Duodenal mucosa (tissue), 2 donors: ENCODE measurements around the gene CIDEB.

Source experiments
- H3K27ac ChIP-seq: one replicate; pipeline ENCODE4 v1.7.0; 2013; ENCODE audit warnings: low read depth, low read length
- H3K27me3 ChIP-seq, 2 donors: one replicate each; pipeline ENCODE4 v1.7.0; 2013; ENCODE audit warnings: low read length in 2 of 2, control low read depth in 1 of 2; ENCODE audit not compliant: insufficient read depth in 2 of 2, control insufficient read depth in 1 of 2
- H3K36me3 ChIP-seq, 2 donors: one replicate each; pipeline ENCODE4 v1.7.0; 2013; ENCODE audit warnings: low read length in 2 of 2, control low read depth in 1 of 2; ENCODE audit not compliant: insufficient read depth in 2 of 2, control insufficient read depth in 1 of 2
- H3K4me1 ChIP-seq, 2 donors: one replicate each; pipeline ENCODE4 v1.7.0; 2013; ENCODE audit warnings: low read length in 2 of 2, control low read depth in 1 of 2; ENCODE audit not compliant: insufficient read depth in 2 of 2, control insufficient read depth in 1 of 2
- H3K4me3 ChIP-seq, 2 donors: one replicate each; pipeline ENCODE4 v1.7.0; 2013; ENCODE audit warnings: low read length in 2 of 2, low read depth in 1 of 2
- H3K9ac ChIP-seq, 2 donors: one replicate each; pipeline ENCODE4 v1.7.0; 2013; ENCODE audit warnings: low read length in 2 of 2, low read depth in 1 of 2
- H3K9me3 ChIP-seq, 2 donors: one replicate each; pipeline ENCODE4 v1.7.0; 2013; ENCODE audit warnings: low read length in 2 of 2, control low read depth in 1 of 2; ENCODE audit not compliant: control insufficient read depth in 1 of 2

The CIDEB gene

DNA sequence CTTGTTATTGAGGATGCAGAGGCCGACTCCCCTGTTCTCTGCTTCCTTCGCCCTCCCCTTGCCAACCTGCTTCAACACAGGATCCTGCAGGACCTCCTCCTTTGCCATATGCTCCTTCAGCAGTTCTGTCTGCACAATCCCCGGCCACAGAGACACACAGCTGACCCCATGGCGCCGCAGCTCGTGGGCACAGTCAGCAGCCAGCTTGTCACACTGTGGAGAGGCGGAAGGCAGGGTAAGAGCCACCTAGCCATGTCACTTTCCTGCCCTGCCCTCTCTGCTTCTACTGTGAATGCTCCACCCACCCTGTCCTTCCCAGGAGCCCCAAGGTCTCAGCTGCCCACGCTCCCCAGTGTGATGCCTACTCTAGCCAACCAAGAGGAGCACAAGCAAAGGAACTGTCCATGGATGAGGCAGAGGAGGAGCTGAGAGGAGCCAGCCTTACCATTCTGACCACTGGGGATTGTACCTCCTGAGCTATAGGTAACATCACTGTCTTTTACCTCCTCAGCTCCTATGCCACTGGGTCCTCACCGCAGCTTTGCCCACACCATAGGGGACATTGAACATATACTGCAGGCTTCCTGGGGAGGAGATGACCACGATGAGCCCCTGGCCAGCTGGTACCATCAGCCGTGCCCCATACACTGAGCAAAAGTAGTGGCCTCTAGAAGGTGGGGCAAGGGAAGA, 15.5 kb downstream of the CIDEB start:
- Histone ChIP-seq H3K27me3 (no peaks in the 10 kb centered on the region), H3K9ac (no peak overlapping the region), H3K4me3 (no peak overlapping the region), H3K9me3 (no peaks in the 10 kb centered on the region), H3K4me1 (peaks cover 7 to 9% of the 10 kb centered on the region in 2 donors), H3K36me3 (peaks cover 40 to 54% of the 10 kb centered on the region in 2 donors), H3K27ac (no peak overlapping the region)

DNA sequence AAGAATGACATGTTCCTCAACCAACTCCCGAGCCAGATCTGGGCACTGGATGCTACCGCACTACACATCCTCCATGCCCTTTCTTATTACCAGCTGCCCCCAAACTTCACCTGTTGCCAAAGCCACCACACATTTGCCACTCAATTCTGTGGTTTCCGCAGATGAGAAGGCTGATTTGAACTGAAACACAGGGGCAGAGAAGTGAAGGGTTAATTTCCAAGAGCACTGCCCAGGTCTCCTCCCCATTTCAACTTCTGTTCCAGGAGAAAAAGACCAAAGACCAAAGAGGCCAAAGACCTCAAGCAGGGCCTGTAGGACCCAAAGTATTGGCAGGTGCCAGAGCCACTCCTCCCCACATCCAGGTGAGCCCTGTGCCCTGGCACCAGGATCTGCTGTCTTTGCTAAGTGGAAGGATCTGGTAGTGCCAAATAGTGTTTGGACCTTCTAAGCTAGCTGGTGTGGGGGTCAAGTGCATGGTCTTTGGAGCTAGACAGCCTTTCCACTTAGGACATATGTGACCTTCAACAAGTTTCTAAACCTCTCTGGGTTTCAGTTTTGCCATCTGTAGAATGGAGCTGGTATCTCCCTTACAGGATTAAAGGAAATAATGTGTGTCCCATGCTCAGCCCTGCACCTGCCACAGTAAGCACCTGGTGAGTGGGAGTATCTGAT, 16.2 kb downstream of the CIDEB start:
- Histone ChIP-seq H3K27me3 (no peaks in the 10 kb centered on the region), H3K36me3 (peaks cover 38 to 51% of the 10 kb centered on the region in 2 donors), H3K4me1 (peaks cover under 1 to 2% of the 10 kb centered on the region in 2 donors), H3K9ac (no peak overlapping the region), H3K9me3 (no peaks in the 10 kb centered on the region), H3K27ac (no peak overlapping the region), H3K4me3 (no peak overlapping the region)

DNA sequence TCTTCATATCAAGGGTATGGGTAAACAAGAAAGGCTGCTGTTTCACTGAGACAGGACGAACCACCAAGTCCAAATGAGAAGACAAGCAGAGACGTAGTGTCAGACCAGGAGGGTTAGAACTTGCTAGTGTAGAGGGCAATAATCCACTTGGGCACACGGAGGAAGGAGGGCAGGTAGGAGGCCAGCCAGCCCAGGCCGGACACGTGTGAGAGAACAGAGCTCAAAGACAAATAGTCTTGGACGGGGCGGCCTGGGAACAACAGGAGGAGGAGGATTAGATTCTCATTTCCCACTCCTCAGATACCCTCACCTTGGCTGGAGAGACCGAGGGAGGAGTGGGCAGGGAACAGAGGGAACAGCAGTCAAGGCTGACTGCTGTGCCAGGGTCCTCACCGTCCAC, 17.0 kb downstream of the CIDEB start:
- H3K36me3 ChIP-seq: peaks cover 31 to 43% of the 10 kb centered on the region in 2 donors

DNA sequence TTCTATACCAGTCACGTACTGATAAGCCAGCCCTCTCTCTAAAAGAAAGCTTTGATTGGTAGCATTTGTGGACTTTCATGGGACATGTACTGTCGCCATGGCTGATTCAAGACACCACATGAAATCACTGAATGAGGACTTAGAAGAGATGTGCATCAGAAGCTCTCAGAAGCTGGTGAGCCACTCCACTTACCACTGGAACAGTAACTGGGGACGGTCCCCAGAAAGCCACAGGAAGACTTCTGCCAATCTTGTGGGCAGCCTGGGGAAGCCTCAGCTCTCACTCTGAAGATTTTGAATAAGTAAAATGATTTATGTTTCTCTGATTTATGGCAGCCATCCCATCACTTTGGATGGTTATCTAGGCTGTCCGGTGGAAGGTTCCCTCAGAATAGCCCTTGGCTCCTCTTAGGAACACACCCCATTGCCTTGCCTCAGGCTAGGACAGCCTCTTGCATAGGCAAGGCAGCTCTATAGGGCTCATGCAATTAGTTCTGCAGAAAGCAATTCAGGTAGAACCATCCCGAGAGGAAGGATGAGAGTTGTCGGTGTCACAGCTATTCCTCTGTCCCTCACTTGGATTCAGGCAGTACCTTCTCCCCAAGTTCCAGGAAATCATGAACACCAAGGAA, 18.0 kb downstream of the CIDEB start:
- H3K27me3 ChIP-seq: no peaks in the 10 kb centered on the region
- H3K9me3 ChIP-seq: no peaks in the 10 kb centered on the region
- H3K36me3 ChIP-seq: peaks cover 27 to 35% of the 10 kb centered on the region in 2 donors
- no peaks in the 10 kb centered on the region for H3K4me1 ChIP-seq
- no peak overlapping the region for H3K4me3 ChIP-seq
- no peak overlapping the region for H3K9ac ChIP-seq
- no peak overlapping the region for H3K27ac ChIP-seq

More for the DNA sequence above, 17.0 kb downstream of the CIDEB start:
- H3K4me1 ChIP-seq: no peaks in the 10 kb centered on the region
- H3K4me3 ChIP-seq: no peak overlapping the region
- H3K27ac ChIP-seq: no peak overlapping the region
- H3K27me3 ChIP-seq: no peaks in the 10 kb centered on the region
- no peaks in the 10 kb centered on the region for H3K9me3 ChIP-seq
- H3K9ac ChIP-seq: no peak overlapping the region

DNA sequence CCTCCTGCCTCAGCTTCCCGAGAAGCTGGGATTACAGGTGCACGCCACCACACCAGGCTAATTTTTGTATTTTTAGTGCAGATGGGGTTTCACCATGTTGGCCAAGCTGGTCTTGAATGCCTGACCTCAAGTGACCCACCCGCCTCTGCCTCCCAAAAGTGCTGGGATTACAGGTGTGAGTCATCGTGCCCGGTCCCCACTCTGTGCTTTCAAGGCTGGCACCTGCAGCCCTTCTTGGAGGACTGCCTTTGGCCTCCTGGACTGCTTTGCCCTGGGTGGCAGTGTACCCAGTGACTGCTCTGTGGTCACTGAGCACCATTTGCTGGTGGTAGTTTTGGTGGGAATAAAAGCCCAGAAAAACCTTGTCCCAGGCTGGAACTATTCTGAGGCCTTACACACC, 20.8 kb downstream of the CIDEB start:
- H3K9ac ChIP-seq: no peak overlapping the region

DNA sequence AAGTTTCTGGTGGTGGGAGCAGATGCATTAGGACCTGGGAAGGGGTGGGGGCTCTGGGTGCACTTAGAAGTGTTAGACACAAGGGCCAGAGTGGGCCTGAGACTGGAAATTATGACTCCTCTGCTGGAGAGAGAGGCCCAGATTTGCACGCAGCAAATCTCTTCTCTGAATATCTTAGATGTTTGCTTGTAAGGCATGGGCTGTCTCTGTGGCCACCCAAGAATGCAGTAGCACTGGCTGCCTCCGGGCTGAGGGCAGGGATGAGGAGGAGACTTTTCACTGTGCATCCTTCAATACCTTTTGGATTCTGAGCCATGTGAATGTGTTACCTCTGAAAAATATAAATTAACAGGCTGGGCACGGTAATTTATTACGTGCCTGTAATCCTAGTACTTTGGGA, 22.4 kb downstream of the CIDEB start:
- Histone ChIP-seq H3K27me3 (no peaks in the 10 kb centered on the region), H3K4me3 (no peak overlapping the region), H3K27ac (no peak overlapping the region), H3K4me1 (no peaks in the 10 kb centered on the region), H3K9ac (no peak overlapping the region), H3K9me3 (no peaks in the 10 kb centered on the region), H3K36me3 (peaks cover 11% of the 10 kb centered on the region in 2 donors)

More for the DNA sequence above, 20.8 kb downstream of the CIDEB start:
- Histone ChIP-seq H3K4me3 (no peak overlapping the region), H3K27me3 (no peaks in the 10 kb centered on the region), H3K9me3 (no peaks in the 10 kb centered on the region), H3K4me1 (no peaks in the 10 kb centered on the region), H3K36me3 (peaks cover 20 to 27% of the 10 kb centered on the region in 2 donors), H3K27ac (no peak overlapping the region)

DNA sequence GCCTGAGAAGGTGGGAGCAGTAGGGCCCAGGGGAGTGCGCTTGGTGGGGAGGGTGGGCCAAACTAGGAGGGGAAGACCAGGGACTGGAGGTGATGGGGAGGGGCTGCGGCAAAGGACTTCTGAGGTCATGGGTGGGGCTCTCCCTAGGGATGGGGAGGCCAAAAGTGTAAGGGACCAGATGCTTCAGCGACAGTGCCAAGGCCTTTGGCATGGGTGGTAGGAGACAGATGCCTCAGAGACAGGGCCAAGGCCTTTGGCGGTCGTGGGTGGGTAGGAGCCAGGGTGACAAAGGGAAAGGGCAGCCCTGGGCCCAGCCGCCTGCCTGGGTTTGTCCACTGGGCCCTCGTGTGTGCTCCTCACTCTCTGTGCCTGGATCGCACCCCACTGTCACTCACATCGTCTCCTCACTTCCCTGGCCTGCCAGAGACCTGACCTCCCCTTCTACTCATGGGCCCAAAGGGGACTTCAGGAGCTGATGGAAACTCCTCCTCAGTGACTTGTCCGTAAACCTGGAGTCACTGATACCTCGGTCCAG, 23.2 kb downstream of the CIDEB start:
- Histone ChIP-seq H3K9ac (no peak overlapping the region), H3K9me3 (no peaks in the 10 kb centered on the region), H3K4me1 (peaks cover 0 to 4% of the 10 kb centered on the region in 2 donors), H3K27me3 (no peaks in the 10 kb centered on the region), H3K4me3 (no peak overlapping the region), H3K27ac (no peak overlapping the region), H3K36me3 (peaks cover 3 to 4% of the 10 kb centered on the region in 2 donors)

DNA sequence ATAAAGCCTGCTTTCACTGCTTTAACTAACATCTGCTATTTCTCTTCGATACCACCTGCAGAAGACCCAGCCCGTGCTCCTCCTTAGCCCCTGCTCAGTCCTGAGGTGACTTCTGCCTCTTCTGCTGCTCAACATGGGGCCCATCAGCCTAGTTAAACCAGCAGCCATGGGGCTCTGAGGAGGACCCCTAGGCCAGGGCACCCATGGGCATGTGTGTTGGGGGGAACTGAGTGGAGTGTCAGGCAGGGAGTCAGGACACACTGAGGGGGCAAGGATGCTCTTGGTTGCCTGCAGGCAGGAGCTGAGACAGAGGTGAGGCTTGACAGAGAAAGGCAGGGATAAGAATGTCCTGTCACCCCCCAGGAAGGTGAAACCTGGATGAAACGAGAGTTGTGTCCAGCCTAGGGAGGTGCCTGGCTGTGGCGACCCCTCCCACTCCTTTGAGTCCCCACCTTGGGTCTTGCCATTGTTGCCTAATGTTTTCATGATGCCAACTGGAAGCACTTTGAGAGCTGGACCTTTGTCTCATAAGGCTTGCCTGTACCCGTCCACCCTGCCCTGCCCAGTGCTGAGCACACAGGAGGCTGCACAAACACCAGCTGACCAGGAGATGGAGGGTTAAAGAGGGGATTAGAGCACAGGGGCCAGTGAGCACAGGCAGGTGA, 23.8 kb downstream of the CIDEB start:
- Histone ChIP-seq H3K4me1 (peaks cover 0 to 5% of the 10 kb centered on the region in 2 donors), H3K27me3 (no peaks in the 10 kb centered on the region), H3K9me3 (no peaks in the 10 kb centered on the region), H3K36me3 (no peaks in the 10 kb centered on the region), H3K4me3 (no peak overlapping the region), H3K27ac (no peak overlapping the region), H3K9ac (no peak overlapping the region)

DNA sequence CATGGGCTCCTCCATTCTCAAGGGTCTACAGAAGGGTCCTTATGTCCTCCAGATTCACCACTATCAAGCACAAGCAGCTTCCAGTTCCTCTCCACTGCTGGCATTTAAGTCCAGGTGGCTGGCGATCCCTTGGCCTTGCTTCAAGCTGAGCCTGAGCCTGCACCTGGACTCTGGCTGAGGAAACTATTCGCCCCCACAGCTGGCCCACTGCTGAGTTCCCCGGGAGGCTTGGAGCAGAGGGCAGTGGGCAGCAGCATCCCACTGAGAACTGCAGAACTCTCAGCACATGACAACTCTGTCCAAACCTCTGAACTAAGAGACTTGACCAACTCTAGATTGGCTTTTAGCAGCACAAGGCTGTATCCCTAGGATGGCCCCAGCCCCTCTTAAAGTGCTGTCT, 25.0 kb downstream of the CIDEB start:
- no peak overlapping the region for H3K4me3 ChIP-seq
- no peaks in the 10 kb centered on the region for H3K27me3 ChIP-seq
- H3K27ac ChIP-seq: no peak overlapping the region
- peaks cover 0 to 5% of the 10 kb centered on the region in 2 donors for H3K4me1 ChIP-seq
- no peak overlapping the region for H3K9ac ChIP-seq
- H3K9me3 ChIP-seq: no peaks in the 10 kb centered on the region
- H3K36me3 ChIP-seq: no peaks in the 10 kb centered on the region
